GM18870 (cell line): ENCODE data around the gene C12orf60.
"Not testable (repeated sequence)": the region's sequence is repeated elsewhere in the genome, so short reads cannot be mapped to it uniquely, and the experiment has no call there.

Experiments used
- ATAC-seq: cut with Tn5 transposase; IDR thresholded peaks from one replicate; pipeline ENCODE4 v1.9.1; 2021; ENCODE audit warnings: moderate library complexity; ENCODE audit not compliant: unreplicated experiment

Gene C12orf60

GRCh38 chr12:14803011-14803829 lies at the start of gene C12orf60, which contains the start of gene WBP11:
Gene C12orf60 (plus strand): TSS chr12:14803670. CDS start chr12:14822936, 19,266 bp downstream.
Gene WBP11 (minus strand): TSS chr12:14803478. CDS start chr12:14801383, 2,095 bp downstream.
- peak; percentile 100 for ATAC-seq

GRCh38 chr12:14756334-14757143 lies 46.9 kb upstream of the C12orf60 start:
- no peak for ATAC-seq

- ATAC-seq, result not testable (repeated sequence)
These were observed 43.7 kb upstream of the C12orf60 start for GRCh38 chr12:14759711-14760280.

- no peak for ATAC-seq
These were observed 38.1 kb upstream of the C12orf60 start for GRCh38 chr12:14765398-14765797.

GRCh38 chr12:14766020-14766419 lies 37.5 kb upstream of the C12orf60 start:
- not testable (repeated sequence) for ATAC-seq

GRCh38 chr12:14766649-14767215 lies 36.7 kb upstream of the C12orf60 start:
- ATAC-seq, result no peak

GRCh38 chr12:14767617-14768016 lies 35.9 kb upstream of the C12orf60 start:
- ATAC-seq, result no peak

- no peak for ATAC-seq
These were observed 34.6 kb upstream of the C12orf60 start for GRCh38 chr12:14768823-14769405.

GRCh38 chr12:14769466-14769968 lies 34.0 kb upstream of the C12orf60 start:
- ATAC-seq, result no peak

GRCh38 chr12:14769969-14770495 lies 33.4 kb upstream of the C12orf60 start:
- peak; percentile 26 for ATAC-seq

- ATAC-seq, result peak; percentile 36
These were observed 32.7 kb upstream of the C12orf60 start for GRCh38 chr12:14770496-14771461.

GRCh38 chr12:14771651-14772137 lies 31.8 kb upstream of the C12orf60 start:
- no peak for ATAC-seq

GRCh38 chr12:14772946-14773345 lies 30.5 kb upstream of the C12orf60 start:
- no peak for ATAC-seq

GRCh38 chr12:14773685-14774073 lies 29.8 kb upstream of the C12orf60 start:
- peak; percentile 18 for ATAC-seq

- peak; percentile 64 for ATAC-seq
These were observed 29.2 kb upstream of the C12orf60 start for GRCh38 chr12:14774074-14774905.

- ATAC-seq, result no peak
These were observed 28.4 kb upstream of the C12orf60 start for GRCh38 chr12:14774906-14775635.

GRCh38 chr12:14775636-14775980 lies 27.9 kb upstream of the C12orf60 start:
- ATAC-seq, result no peak
